Keratinocyte (primary cell): ENCODE data around the gene CCDC197. TPM values are rescaled to one million over a fixed set of nuclear protein-coding genes. Genes with fewer than 3 reads are reported as not detected.

Source experiments
- DNase-seq: peaks from one replicate; pipeline ENCODE4 v3.0.0-alpha.2; 2011; ENCODE audit warnings: low read depth, missing footprints, low spot score
- FAIRE-seq: peaks from 2 replicates; lab custom pipeline; 2011; peaks lifted over from hg19 to GRCh38; lab: Jason Lieb, UNC
- H2AFZ ChIP-seq: 2 replicates; pipeline ENCODE4 v1.6.0; 2012; ENCODE audit warnings: low read length, control low read depth, inconsistent platforms; ENCODE audit not compliant: control insufficient read depth
- H3K27ac ChIP-seq: 2 replicates; pipeline ENCODE4 v1.5.1; 2011; ENCODE audit warnings: low read length; ENCODE audit not compliant: control insufficient read depth, insufficient read depth
- H3K27me3 ChIP-seq: 3 replicates; pipeline ENCODE4 v1.6.0; 2011; ENCODE audit warnings: low read length; ENCODE audit not compliant: control insufficient read depth, insufficient read depth; ENCODE audit errors: extremely low read depth
- H3K36me3 ChIP-seq, 2 experiments: 2 replicates in 1 of 2; 3 replicates in 1 of 2; pipeline ENCODE4 v1.5.1; 2011; ENCODE audit warnings: low read length in 2 of 2, mild to moderate bottlenecking in 1 of 2; ENCODE audit not compliant: control insufficient read depth in 2 of 2, insufficient read depth in 2 of 2; ENCODE audit errors: extremely low read depth in 1 of 2
- H3K4me1 ChIP-seq: 3 replicates; pipeline ENCODE4 v1.5.1; 2011; ENCODE audit warnings: low read length; ENCODE audit not compliant: control insufficient read depth, insufficient read depth; ENCODE audit errors: extremely low read depth
- H3K4me2 ChIP-seq: 3 replicates; pipeline ENCODE4 v1.6.0; 2011; ENCODE audit warnings: low read depth, low read length; ENCODE audit not compliant: control insufficient read depth, insufficient read depth; ENCODE audit errors: extremely low read depth
- H3K4me3 ChIP-seq, 3 experiments: fragments of 200-600 bp in 1 of 3; sonication (generic) in 1 of 3; 2 replicates in 2 of 3; 3 replicates in 1 of 3; pipeline ENCODE4 v1.5.1; 2011 to 2016; ENCODE audit warnings: low read length in 3 of 3, mild to moderate bottlenecking in 3 of 3, control low read depth in 2 of 3, inconsistent platforms in 1 of 3, low read depth in 1 of 3, mixed read lengths in 1 of 3, mixed run types in 1 of 3, moderate library complexity in 1 of 3; ENCODE audit not compliant: control insufficient read depth in 2 of 3, insufficient read depth in 2 of 3; ENCODE audit errors: extremely low read depth in 1 of 3
- H3K79me2 ChIP-seq: 2 replicates; pipeline ENCODE4 v1.6.0; 2012; ENCODE audit warnings: low read length; ENCODE audit not compliant: control insufficient read depth, insufficient read depth
- H3K9ac ChIP-seq: 3 replicates; pipeline ENCODE4 v1.6.0; 2011; ENCODE audit warnings: low read length; ENCODE audit not compliant: control insufficient read depth, insufficient read depth; ENCODE audit errors: extremely low read depth
- H3K9me1 ChIP-seq: 3 replicates; pipeline ENCODE4 v1.6.0; 2011; ENCODE audit warnings: low read length; ENCODE audit not compliant: control insufficient read depth, insufficient read depth; ENCODE audit errors: extremely low read depth
- H3K9me3 ChIP-seq: 2 replicates; pipeline ENCODE4 v1.5.1; 2012; ENCODE audit warnings: low read depth, low read length; ENCODE audit not compliant: control insufficient read depth
- H4K20me1 ChIP-seq: 3 replicates; pipeline ENCODE4 v1.6.0; 2011; ENCODE audit warnings: low read length; ENCODE audit not compliant: control insufficient read depth, insufficient read depth; ENCODE audit errors: extremely low read depth
- CTCF ChIP-seq, 3 experiments: IDR thresholded peaks in 1 of 3; conservative IDR thresholded peaks in 1 of 3; optimal IDR thresholded peaks in 1 of 3; 2 replicates in 2 of 3; 3 replicates in 1 of 3; pipeline versions ENCODE3 to v1.5.1; 2011; ENCODE audit warnings: low read length in 3 of 3, mild to moderate bottlenecking in 3 of 3, moderate library complexity in 2 of 3, control low read depth in 1 of 3, inconsistent platforms in 1 of 3; ENCODE audit not compliant: insufficient read depth in 2 of 3; ENCODE audit errors: extremely low read depth in 1 of 3
- EZH2 ChIP-seq: IDR thresholded peaks from one replicate; pipeline ENCODE4 v1.6.1; 2012; ENCODE audit warnings: inconsistent platforms, mild to moderate bottlenecking, low read length, moderate library complexity
- dilution Hi-C: fragments of 300-500 bp; cut with MboI; formaldehyde crosslinking; loops from one replicate; pipeline ENCODE4 v1.7.0; 2020; ENCODE audit warnings: low sequenced_read_pairs; ENCODE audit not compliant: extremely low pct_ligation_motif_present
- polyA plus RNA-seq, 5 experiments: library from polyadenylated mRNA; depleted of rRNA in 3 of 5; stranded (reverse) in 3 of 5; stranded (forward) in 1 of 5; unstranded in 1 of 5; fragments of >200 nt; gene quantifications; 1 replicate in 1 of 5; 2 replicates in 3 of 5; 3 replicates in 1 of 5; pipeline versions ENCODE4 v1.2.1 to v1.2.3, GENCODE V29; 2011 to 2012; ENCODE audit warnings: missing spikeins in 2 of 5, low read depth in 1 of 5, low replicate concordance in 1 of 5

The CCDC197 gene
- polyA plus RNA-seq, 1 donor (not counting 4 experiments of a cell fraction or from before 2014, with no cell fraction given), result not detected

GRCh38 chr14:94041551-94042346 lies 44.6 kb downstream of the CCDC197 start:
- Histone ChIP-seq H3K27me3 (no peaks in the 10 kb centered on the region), H3K9ac (no peak overlapping the region)

DNA sequence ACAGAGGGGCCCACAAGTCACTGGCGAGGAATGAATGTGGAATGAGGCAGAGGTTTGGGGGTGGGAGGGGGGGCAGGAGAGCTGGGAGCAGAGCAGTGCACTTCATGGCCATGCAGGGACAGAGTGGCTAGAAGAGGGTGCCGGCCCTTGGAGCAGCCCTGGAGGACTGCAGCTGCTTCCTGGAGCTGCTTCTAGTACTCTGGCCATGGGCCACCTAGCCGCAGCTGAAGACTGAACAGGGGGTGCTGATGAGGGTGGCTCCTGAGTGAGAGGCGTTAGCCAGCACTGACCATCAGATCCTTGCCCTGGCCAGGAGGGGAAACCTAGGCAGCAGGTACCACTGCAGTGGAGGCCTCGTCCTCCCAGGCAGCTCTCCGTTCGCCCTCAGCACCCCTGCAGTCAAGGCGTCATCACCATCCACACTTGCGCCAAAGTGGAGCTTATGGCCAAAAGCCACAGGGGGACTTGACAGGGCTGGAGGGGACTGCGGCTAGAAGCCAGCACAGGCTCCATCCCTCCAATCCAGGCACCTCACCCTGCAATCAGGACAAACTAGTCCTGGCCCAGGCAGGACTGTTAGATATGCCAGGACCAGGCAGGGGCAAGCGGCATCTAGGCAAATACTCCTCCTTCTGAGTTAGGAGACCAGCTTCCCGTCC lies 45.5 kb downstream of the CCDC197 start:
- Histone ChIP-seq H2AFZ (no peak overlapping the region), H3K4me2 (no peak overlapping the region), H3K27ac (no peak overlapping the region), H3K4me1 (no peaks in the 10 kb centered on the region), H3K9me1 (no peaks in the 10 kb centered on the region), H3K4me3 (no peak overlapping the region), H3K27me3 (no peaks in the 10 kb centered on the region), H3K79me2 (no peaks in the 10 kb centered on the region), H3K9ac (no peak overlapping the region), H4K20me1 (no peaks in the 10 kb centered on the region), H3K9me3 (no peaks in the 10 kb centered on the region), H3K36me3 (peaks cover 9 to 20% of the 10 kb centered on the region in 2 experiments)
- dilution Hi-C loops, result no loop called here
- TF ChIP-seq EZH2 (no peak), CTCF (optimal IDR thresholded peaks at IDR 0.05 in 1 of 3, IDR thresholded peaks at IDR 0.05 in 1 of 3, conservative IDR thresholded peaks at IDR 0.05 in 1 of 3; ENCODE audit: extremely low read depth in 1 of 3, insufficient read depth in 2 of 3, low read length in 3 of 3) (no peak)
- FAIRE-seq (no peak), DNase-seq (no peak)

More at GRCh38 chr14:94041551-94042346, 44.6 kb downstream of the CCDC197 start:
- dilution Hi-C loops, result no loop called here
- H3K4me2 ChIP-seq, result no peak overlapping the region
- H3K4me1 ChIP-seq, result no peaks in the 10 kb centered on the region
- DNase-seq (no peak), FAIRE-seq (no peak)
- no peak overlapping the region for H3K27ac ChIP-seq
- H3K4me3 ChIP-seq, result no peak overlapping the region
- no peaks in the 10 kb centered on the region for H3K79me2 ChIP-seq
- H3K36me3 ChIP-seq, result peaks cover 9 to 15% of the 10 kb centered on the region in 2 experiments
- no peak for TF ChIP-seq EZH2
- TF ChIP-seq CTCF (optimal IDR thresholded peaks at IDR 0.05 in 1 of 3, IDR thresholded peaks at IDR 0.05 in 1 of 3, conservative IDR thresholded peaks at IDR 0.05 in 1 of 3; ENCODE audit: extremely low read depth in 1 of 3, insufficient read depth in 2 of 3, low read length in 3 of 3), result no peak
- H3K9me3 ChIP-seq, result no peaks in the 10 kb centered on the region
- no peak overlapping the region for H2AFZ ChIP-seq
- H4K20me1 ChIP-seq, result no peaks in the 10 kb centered on the region
- no peaks in the 10 kb centered on the region for H3K9me1 ChIP-seq
